ENCODE data around the gene METTL16.
"Not testable (repeated sequence)": the region's sequence is repeated elsewhere in the genome, so short reads cannot be mapped to it uniquely, and the experiment has no call there.

METTL16 gene

DNA sequence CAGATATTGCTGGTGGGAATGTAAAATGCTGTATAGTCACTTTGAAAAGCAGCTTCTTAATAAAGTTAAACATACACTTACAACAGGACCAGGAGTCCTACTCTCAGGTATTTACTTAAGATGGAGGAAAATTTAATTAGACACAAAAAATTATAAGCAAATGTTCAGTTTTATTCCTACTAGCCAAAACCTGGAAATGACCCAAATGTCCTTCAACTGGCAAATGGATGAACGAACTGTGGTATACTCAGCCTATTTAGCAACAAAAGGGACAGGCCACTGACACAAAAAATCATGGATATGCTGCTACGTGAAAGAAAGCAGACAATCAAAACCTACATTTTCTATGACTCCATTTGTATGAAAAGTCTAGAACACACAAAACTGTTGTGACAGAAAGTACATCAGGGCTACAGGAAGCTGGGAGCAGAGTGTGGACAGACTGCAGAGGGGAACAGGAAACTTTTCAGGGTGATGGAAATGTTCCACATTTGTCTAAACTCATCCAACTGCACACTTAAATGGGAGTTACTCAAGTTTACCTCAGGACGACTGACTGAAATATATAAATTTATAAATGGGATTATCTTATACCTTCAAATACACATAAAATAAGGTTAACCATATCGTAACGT, 61.6 kb downstream of the METTL16 start:
- no peak for DNase-seq (ENCODE audit: low read depth, low spot score)

DNA sequence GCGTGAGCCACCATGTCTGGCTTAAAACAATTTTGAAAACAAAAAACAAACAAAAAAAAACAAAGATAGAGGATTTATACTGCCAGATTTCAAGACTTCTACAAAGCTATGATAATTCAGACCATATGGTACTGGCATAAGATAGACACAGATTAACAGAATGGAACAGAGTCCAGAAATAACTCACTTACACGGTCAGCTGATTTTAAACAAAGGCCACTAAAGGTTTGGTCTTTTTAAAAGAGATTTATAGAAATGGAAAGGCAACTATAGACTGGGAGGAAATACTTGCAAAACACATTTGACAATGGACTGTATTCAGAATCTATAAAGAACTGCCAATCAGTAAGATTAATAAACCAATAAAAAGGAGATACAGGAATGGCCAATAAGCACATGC, 62.2 kb downstream of the METTL16 start:
- no peak for DNase-seq (ENCODE audit: low read depth, low spot score)

DNA sequence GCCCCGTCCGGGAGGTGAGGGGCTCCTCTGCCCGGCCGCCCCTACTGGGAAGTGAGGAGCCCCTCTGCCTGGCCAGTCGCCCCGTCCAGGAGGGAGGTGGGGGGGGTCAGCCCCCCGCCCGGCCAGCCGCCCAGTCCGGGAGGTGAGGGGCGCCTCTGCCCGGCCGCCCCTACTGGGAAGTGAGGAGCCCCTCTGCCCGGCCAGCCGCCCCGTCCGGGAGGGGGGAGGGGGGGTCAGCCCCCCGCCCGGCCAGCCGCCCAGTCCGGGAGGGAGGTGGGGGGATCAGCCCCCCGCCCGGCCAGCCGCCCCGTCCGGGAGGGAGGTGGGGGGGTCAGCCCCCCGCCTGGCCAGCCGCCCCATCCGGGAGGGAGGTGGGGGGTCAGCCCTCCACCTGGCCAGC, 64.2 kb downstream of the METTL16 start:
- not testable (repeated sequence) for DNase-seq (ENCODE audit: low read depth, low spot score)

DNA sequence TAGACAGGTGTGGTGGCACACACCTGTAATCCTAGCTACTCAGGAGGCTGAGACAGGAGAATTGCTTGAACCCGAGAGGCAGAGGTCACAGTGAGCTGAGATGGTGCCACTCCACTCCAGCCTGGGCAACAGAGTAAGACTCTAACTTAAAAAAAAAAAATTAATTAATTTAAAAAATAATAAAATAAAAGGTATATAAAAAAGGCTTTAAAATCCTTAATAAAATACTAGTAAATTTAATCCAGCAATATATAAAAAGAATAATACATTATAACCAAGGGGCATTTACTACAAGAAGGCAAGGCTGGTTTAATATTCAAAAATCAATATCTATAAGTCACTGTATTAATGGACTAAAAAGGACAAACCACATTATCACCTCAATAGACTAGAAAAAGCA, 66.0 kb downstream of the METTL16 start:
- no peak for DNase-seq (ENCODE audit: low read depth, low spot score)

DNA sequence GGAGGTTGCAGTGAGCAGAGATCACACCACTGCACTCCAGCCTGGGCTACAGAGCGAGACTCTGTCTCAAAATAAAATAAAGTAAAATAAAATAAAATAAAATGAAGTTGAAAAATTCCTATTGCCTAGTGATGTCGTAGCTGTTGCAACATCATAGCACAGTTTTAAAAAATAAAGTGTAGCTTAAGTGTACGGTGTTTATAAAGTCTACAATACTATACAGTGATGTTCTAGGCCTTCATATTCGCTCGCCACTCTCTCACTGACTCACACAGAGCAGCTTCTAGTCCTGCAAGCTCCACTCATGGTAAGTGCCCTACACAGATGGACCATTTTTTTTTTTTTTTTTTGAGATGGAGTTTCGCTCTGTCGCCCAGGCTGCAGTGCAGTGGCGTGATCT, 67.3 kb downstream of the METTL16 start:
- DNase-seq (ENCODE audit: low read depth, low spot score): no peak

DNA sequence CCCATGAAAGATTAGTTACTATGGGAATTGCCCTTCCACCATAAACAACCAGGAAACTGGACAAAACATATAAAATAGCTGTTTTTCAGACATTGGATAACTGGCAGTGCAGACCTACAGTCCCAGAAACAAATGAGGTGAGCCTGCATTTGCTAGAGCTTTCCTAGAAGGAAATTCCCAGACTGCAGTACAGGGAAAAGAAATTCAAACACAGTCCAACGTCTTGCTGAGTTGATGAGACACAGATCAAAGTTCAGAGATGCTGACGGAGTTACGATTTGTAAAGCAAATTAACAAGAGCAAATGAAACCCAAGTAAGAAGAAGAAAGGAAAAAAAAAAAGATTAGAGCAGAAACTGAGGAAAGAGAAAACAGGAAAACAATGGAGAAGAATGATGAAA, 69.5 kb downstream of the METTL16 start:
- DNase-seq (ENCODE audit: low read depth, low spot score): no peak

DNA sequence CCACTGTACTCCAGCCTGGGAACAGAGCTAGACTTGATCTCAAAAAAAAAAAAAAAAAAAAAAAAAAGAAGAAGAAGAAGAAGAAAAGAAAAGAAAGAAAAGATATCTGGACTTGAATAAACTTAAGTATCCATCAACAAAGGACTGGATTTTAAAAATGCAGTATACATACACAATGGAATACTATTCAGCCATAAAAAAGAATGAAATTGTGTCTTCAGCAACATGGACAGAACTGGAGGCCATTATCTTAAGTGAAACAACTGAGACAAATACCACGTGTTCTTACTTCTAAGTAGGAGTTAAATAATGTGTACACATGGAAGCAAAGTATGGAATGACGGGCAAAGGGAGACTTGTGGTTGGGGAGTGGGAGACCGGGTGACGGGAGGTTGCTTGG, 70.8 kb downstream of the METTL16 start:
- no peak for DNase-seq (ENCODE audit: low read depth, low spot score)

DNA sequence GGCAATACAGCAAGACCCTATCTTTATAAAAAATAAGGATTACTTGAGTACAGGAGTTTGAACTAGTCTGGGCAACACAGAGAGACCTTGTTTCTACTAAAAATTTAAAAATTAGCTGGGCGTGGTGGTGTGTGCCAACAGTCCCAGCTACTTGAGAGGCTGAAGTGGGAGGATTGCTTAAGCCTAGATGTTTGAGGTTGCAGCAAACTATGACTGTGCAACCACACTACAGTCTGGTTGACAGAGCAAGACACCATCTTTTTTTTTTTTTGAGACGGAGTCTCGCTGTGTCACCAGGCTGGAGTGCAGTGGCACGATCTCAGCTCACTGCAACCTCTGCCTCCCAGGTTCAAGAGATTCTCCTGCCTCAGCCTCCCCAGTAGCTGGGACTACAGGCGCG, 71.7 kb downstream of the METTL16 start:
- not testable (repeated sequence) for DNase-seq (ENCODE audit: low read depth, low spot score)

DNA sequence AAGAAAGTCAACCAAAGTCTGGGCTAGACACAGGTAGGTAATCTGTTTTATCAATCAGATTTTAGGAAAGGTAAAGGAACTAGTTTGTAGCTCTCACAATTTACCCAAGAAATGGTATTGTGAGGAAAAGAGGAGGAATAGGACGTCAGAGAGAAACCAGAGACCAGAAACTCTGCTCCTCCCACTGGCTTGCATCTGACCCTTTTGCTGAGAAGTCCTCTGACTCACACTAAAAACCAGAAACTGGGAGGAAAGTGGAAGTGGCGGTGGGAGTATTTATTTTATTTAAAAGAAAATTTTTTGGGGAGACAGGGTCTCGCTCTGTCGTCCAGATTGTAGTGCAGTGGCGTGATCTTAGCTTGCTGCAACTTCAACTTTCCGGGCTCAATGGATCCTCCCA, 72.9 kb downstream of the METTL16 start:
- no peak for DNase-seq (ENCODE audit: low read depth, low spot score)

DNA sequence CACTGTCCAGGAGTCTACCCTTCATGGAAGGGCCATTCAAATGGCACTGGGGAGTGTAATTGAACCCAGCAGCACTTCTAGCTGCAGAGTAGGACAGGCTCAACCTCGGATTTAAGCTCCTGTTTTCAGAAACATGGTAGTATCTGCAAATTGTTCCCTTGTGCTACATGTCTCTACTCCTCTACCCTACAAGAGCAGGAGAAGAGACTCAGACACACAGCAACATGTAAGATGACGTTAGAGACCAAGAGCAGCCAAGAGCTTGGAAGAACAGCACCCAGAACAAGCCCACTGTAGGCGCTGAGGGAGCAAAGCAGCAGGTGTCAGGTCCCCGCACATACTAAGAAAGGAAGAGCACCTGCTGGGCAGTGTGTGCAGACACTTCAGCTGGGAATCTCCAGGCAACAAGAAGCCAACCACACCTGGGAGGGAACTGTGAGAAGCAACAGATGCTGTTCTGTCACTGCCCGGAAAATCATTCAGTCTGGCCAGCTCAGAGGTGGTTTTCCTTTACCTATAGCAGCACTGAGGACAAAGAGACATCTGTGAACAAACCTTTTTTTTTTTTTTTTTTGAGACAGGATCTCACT, 75.3 kb downstream of the METTL16 start:
- DNase-seq (ENCODE audit: low read depth, low spot score): no peak

DNA sequence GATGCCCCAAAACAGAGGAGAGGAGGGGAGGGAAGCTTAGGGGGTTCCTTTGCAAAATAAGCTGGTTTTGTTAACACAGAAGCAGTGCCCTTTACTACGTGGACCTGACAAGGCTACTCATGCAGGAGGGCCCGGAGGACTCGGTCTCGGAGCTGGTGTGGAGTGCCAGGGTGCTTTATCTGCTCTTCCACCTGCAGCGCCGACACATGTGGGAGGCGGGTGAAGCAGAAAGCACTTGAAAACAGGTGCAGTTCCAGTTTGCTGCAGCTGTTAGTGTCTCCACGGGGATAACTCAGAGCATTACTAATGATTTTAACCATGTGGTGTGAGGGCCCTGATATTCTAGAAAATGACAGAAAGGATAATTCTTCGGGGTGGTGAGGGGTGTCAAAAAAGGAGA, 75.8 kb downstream of the METTL16 start:
- DNase-seq (ENCODE audit: low read depth, low spot score): no peak

DNA sequence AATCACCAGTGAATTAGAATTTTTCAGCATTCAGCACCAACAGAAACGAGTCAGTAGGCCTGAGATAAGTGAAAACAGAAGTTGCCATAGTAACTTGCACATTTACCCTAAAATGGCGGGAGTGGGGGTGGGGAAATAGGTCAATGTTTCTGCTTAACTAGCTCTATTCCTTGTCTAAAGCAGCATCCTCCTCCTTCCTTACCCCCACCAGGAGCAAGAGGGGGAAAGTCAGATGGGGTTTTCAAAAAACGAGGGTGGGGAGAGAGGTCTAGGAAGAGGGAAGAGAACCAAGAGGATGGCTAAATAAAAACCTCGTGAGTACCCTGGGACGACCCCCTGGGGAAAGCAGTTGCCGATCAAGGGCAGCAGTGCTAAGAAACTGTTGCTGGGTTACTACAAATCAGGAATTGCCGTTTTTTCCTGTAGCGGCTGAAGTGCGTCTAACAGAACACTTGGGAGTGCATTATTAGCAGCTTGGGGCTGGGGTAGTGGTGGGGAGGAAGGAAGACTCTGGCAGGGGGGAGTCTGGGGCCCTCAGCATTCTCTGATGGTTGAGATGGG, 76.4 kb downstream of the METTL16 start:
- no peak for DNase-seq (ENCODE audit: low read depth, low spot score)

DNA sequence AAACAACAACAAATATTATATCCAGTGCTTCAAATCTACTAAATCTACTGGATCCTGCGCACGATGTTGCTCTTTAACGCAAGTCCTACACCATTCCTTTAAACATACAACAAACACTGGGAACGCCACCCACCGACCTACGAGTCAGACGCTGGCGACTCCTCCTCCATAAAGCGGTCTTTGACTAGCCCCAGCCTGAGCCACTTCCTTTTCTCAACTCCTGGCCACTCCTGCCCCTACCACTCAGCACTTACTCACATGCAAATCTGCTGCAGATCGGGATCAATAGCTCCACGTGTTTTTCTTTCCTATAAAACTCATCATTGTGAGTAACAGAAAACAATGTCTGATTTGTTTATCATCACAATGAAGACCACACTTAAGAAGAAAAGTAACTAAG, 78.0 kb downstream of the METTL16 start:
- no peak for DNase-seq (ENCODE audit: low read depth, low spot score)

DNA sequence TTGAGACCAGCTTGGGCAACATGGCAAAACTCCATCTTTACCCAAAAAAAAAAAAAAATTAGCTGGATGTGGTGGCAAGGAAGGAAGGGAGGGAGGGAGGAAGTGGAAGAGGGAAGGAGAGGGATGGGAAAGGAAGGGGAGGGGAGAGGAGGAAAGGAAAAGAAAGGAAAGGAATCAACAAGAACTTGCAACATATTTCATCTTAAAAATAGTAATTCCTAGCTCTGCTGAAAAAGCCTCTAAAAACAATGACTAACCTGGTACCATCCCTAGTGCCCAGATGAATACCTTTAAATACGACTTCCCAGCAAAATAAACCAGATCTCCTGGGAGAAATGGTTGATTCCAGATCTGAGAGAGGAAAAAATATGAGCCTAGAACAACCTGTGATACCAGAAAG, 83.8 kb downstream of the METTL16 start:
- DNase-seq (ENCODE audit: low read depth, low spot score): no peak

DNA sequence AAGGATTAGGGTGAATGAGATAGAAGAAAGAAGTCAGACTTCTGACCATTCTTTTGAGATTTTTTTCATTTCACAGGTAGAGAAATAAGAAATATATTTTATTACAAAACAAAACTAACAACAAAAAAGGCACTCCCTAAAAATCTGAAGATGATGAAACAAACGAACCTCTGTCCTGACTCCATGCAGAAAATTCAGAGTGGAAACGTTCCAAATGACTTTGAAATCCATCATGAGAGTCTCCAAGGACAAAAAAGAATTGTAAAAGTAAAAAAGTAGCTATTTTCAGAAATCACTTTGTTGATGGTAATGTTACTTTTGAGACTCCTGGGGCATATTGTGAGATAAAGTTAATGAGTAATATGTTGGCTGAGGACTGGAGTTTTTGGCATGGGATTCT, 84.5 kb downstream of the METTL16 start:
- DNase-seq (ENCODE audit: low read depth, low spot score): no peak

DNA sequence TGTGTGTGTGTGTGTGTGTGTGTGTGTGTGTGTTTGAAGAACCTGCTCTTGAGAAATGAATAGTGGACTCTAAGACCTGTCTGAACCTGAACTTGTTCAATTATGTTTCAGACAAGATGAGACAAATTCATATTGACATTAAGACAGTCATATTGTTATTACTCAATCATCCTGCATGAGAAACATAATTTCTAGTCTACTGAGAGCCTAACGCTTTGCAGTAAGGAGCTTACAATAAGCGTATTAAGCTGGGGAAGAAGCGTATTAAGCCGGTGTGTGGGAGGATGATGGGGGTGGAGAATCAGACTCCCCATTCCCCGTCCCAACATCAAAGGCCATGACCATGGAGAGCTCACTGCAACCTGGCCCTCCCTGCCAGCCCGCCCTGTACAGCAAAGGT, 88.4 kb downstream of the METTL16 start:
- no peak for DNase-seq (ENCODE audit: low read depth, low spot score)

DNA sequence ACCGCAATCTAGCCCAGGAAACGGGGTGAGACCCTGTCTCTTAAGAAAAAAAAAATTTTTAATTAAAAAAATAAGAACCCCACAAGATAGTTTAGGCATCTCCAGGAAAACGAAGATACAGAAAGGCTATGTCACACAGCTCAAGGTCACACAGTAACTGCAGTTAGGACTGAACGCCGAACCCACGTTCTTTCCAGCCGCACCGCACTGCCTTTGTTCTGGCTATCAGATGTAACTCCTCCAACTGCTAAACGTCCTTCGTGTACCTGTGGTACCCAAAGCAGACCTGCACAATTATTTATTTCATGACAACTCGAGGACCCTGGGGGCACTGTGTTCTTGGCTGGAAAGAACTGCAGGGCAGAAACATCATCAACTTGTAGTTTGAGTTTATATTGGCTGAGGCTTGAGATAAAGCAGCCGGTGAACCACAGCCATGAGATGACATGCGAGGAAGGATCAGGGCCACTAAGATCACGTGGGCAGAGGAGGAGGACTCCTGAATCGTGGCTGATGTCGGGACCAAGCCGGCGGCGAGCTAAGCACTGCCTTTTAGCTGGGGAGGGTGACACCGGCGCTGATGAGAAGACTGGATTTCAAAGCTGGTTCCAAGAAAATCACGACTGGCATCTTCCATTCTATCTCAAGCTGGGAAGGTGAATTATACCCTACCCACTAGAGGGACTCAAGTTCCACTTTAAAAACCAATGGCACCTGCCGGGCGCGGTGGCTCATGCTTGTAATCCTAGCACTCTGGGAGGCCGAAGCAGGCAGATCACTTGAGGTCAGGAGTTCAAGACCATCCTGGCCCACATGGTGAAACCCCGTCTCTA, 90.2 kb downstream of the METTL16 start:
- no peak for DNase-seq (ENCODE audit: low read depth, low spot score)

DNA sequence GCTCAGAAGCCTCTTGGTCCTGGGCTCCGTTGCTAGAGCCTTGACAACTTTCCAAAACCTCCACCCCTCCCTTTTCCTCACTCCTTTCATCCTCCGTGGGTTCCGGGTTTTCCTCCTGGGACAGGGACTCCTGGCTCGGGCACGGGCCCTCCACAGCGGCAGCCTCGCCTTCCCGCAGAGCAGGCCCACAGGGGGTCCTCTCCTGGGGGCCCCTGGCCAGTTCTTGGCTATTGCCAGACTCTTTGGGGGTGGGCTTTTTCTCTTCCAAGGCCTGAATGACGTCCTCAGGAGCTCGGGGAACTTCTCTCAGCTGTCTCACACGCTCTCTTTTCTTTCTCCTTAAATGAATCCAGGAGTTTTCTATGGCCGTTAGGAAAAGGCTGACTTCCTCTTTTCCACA, 91.5 kb downstream of the METTL16 start:
- DNase-seq (ENCODE audit: low read depth, low spot score): no peak

DNA sequence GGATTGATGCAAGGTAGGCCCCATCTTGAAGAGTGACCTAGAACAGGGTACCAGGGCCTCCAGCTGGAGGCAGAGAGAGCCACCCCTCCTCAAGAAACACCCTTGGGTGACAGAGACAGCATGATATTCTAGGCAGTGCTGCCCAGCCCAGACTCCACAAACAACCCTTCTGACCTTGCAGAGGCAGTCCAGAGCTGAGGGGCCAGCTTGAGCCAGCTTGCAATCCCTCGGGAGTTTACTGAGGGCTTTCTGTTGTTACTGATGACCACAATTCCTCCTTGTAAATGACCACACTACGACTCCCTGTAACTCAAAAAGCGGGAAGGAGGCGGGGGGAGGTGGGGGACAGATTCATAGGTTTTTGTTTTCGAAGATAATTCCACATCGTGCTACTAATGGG, 92.2 kb downstream of the METTL16 start:
- DNase-seq (ENCODE audit: low read depth, low spot score): no peak

DNA sequence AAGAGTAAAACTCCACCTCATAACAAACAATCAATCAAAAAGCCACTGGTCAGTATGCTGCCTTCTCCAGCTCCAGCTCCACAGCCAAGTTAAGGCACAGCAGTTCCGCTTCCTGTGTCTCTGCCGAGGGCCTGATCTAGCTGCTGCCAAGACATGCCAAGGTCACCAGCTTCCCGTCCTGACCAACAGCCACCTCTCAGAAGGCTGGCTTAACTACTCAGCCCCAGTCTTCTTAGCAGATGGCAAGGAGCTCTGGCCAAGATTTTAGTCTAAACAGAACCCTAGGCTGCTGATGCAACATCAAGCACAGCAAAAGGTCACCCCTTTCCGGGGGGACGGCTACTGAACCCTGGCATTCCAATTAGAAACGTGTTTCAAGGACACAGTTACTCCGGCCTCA, 93.1 kb downstream of the METTL16 start:
- no peak for DNase-seq (ENCODE audit: low read depth, low spot score)

DNA sequence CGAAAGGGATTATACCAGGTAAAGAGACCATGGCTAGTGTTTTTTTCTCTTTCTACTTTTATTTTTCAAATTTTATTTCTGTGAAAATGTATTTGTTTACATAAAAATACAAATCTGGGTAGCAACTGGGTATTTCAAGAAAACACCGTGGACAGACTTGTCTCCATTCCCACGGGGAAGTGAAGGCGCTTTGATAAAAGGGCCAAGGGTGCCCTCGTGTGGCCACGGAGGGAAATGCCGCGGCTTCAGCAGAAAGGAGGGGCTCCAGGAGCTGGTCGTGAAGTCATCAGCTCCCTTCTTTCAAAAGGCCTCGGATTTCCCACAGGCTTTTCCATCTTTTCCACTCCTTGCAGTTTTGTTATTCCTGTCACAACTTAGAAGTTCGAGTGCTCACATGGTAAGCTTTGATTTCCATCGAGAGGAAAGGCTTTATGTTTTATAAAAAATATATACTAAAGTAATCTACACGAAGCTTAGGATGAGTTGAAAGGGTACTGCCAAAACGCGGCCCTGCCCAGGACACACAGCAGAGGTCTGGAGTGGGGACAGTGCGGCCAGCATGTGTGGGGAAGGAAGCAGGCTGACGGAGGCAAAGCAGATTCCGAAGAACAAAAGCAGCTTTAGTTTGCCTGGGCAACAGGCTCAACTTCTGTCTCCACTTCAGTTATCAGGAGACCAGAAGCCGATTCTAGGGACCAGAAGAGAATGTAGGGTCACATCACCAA, 95.5 kb downstream of the METTL16 start:
- DNase-seq (ENCODE audit: low read depth, low spot score): peak; percentile 80

DNA sequence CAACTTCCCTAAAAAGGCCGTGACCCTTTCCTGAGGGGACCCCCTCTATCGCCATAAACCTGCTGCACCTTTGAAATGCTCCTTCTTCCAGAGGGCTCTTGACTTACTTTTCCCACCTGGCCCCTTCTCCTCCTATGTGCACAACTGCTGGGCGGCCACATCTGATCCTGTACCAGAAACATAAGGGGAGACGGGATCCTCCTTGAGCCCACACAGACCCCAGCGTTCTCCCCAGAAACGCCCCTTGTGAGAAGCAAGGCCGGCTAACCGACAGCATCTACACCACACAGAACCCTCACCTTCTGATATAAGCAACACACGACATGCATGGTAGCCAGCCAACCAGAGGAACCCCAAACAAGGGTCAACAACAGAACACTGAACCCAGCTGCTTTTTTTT, 96.6 kb downstream of the METTL16 start:
- DNase-seq (ENCODE audit: low read depth, low spot score): no peak
